ENCODE results near the gene LAMC1. TPM values are rescaled to one million over a fixed set of nuclear protein-coding genes. Genes with fewer than 3 reads are reported as not detected.

LAMC1 gene
- total and polyA plus RNA-seq, 2 donors (not counting 1 experiment from before 2014, with no cell fraction given): 408 to 604 TPM

GRCh38 chr1:183094351-183094750 is 71.1 kb downstream of the LAMC1 start:
- peaks cover 29% of the 10 kb centered on the region for H3K4me1 ChIP-seq (ENCODE audit: control insufficient read depth, extremely low read depth, insufficient read depth, low read length)
- no peak overlapping the region for H3K4me2 ChIP-seq (ENCODE audit: extremely low read depth, insufficient read depth, low read length)

GRCh38 chr1:183096351-183096750 is 73.1 kb downstream of the LAMC1 start:
- H3K79me2 ChIP-seq (ENCODE audit: control insufficient read depth, insufficient read depth, low read length): peaks cover 83% of the 10 kb centered on the region
- H3K36me3 ChIP-seq (ENCODE audit: control insufficient read depth, insufficient read depth, low read length): no peaks in the 10 kb centered on the region
- H3K27me3 ChIP-seq (ENCODE audit: control insufficient read depth, insufficient read depth, low read length): no peaks in the 10 kb centered on the region
- H3K4me2 ChIP-seq (ENCODE audit: extremely low read depth, insufficient read depth, low read length): peak overlapping the region; percentile 42
- H3K9me3 ChIP-seq (ENCODE audit: control insufficient read depth, insufficient read depth, low read depth, low read length): no peaks in the 10 kb centered on the region
- DNase-seq (ENCODE audit: low read depth in 2 of 2): no peak
- H3K9ac ChIP-seq (ENCODE audit: insufficient read depth, low read length): no peak overlapping the region
- H2AFZ ChIP-seq (ENCODE audit: low read length): no peak overlapping the region
- peaks cover 28% of the 10 kb centered on the region for H3K4me1 ChIP-seq (ENCODE audit: control insufficient read depth, extremely low read depth, insufficient read depth, low read length)
- TF ChIP-seq EZH2 (IDR thresholded peaks at IDR 0.05; ENCODE audit: low read length, missing control alignments) (no peak), CTCF (conservative IDR thresholded peaks at IDR 0.05 in 1 of 2, IDR thresholded peaks at IDR 0.05 in 1 of 2; ENCODE audit: low read depth in 1 of 2, low read length in 2 of 2) (no peak)
- H3K27ac ChIP-seq (ENCODE audit: insufficient read depth, low read length): peak overlapping the region; percentile 85
- H3K4me3 ChIP-seq (replicated peaks in 1 of 4; ENCODE audit: control extremely low read depth in 1 of 4, insufficient read depth in 1 of 4, low read depth in 3 of 4, low read length in 4 of 4): no peak overlapping the region
- no peaks in the 10 kb centered on the region for H4K20me1 ChIP-seq (ENCODE audit: control insufficient read depth, extremely low read depth, insufficient read depth, low read length)

More at GRCh38 chr1:183094351-183094750, 71.1 kb downstream of the LAMC1 start:
- Histone ChIP-seq H3K9me3 (ENCODE audit: control insufficient read depth, insufficient read depth, low read depth, low read length) (no peaks in the 10 kb centered on the region), H3K4me3 (replicated peaks in 1 of 4; ENCODE audit: control extremely low read depth in 1 of 4, insufficient read depth in 1 of 4, low read depth in 3 of 4, low read length in 4 of 4) (no peak overlapping the region), H4K20me1 (ENCODE audit: control insufficient read depth, extremely low read depth, insufficient read depth, low read length) (no peaks in the 10 kb centered on the region), H2AFZ (ENCODE audit: low read length) (no peak overlapping the region), H3K79me2 (ENCODE audit: control insufficient read depth, insufficient read depth, low read length) (peaks cover 81% of the 10 kb centered on the region), H3K27ac (ENCODE audit: insufficient read depth, low read length) (peak overlapping the region; percentile 37), H3K27me3 (ENCODE audit: control insufficient read depth, insufficient read depth, low read length) (no peaks in the 10 kb centered on the region), H3K9ac (ENCODE audit: insufficient read depth, low read length) (no peak overlapping the region), H3K36me3 (ENCODE audit: control insufficient read depth, insufficient read depth, low read length) (no peaks in the 10 kb centered on the region)
- no peak for TF ChIP-seq CTCF (conservative IDR thresholded peaks at IDR 0.05 in 1 of 2, IDR thresholded peaks at IDR 0.05 in 1 of 2; ENCODE audit: low read depth in 1 of 2, low read length in 2 of 2)
- peak in 1 of 2 donors; percentile 77 for DNase-seq (ENCODE audit: low read depth in 2 of 2)

GRCh38 chr1:183096894-183097293 is 73.7 kb downstream of the LAMC1 start:
- peak; percentile 56 to 97 for DNase-seq (ENCODE audit: low read depth in 2 of 2)
- Histone ChIP-seq H3K4me1 (ENCODE audit: control insufficient read depth, extremely low read depth, insufficient read depth, low read length) (peaks cover 26% of the 10 kb centered on the region), H3K79me2 (ENCODE audit: control insufficient read depth, insufficient read depth, low read length) (peaks cover 83% of the 10 kb centered on the region), H3K27ac (ENCODE audit: insufficient read depth, low read length) (peak overlapping the region; percentile 85), H3K36me3 (ENCODE audit: control insufficient read depth, insufficient read depth, low read length) (no peaks in the 10 kb centered on the region), H3K4me2 (ENCODE audit: extremely low read depth, insufficient read depth, low read length) (peak overlapping the region; percentile 42), H3K27me3 (ENCODE audit: control insufficient read depth, insufficient read depth, low read length) (no peaks in the 10 kb centered on the region), H3K9me3 (ENCODE audit: control insufficient read depth, insufficient read depth, low read depth, low read length) (no peaks in the 10 kb centered on the region), H2AFZ (ENCODE audit: low read length) (no peak overlapping the region), H3K4me3 (replicated peaks in 1 of 4; ENCODE audit: control extremely low read depth in 1 of 4, insufficient read depth in 1 of 4, low read depth in 3 of 4, low read length in 4 of 4) (peak overlapping the region in 1 of 4 experiments; percentile 0), H4K20me1 (ENCODE audit: control insufficient read depth, extremely low read depth, insufficient read depth, low read length) (no peaks in the 10 kb centered on the region), H3K9ac (ENCODE audit: insufficient read depth, low read length) (peak overlapping the region; percentile 48)
- TF ChIP-seq CTCF (conservative IDR thresholded peaks at IDR 0.05 in 1 of 2, IDR thresholded peaks at IDR 0.05 in 1 of 2; ENCODE audit: low read depth in 1 of 2, low read length in 2 of 2) (no peak), EZH2 (IDR thresholded peaks at IDR 0.05; ENCODE audit: low read length, missing control alignments) (no peak)

Measured in fibroblast of lung (primary cell).